ENCODE results near the gene ARNT2. TPM values are rescaled to one million over a fixed set of nuclear protein-coding genes. Genes with fewer than 3 reads are reported as not detected.

The ARNT2 gene
- total RNA-seq, 1 donor from 2014 or later, result 8.1 TPM

DNA sequence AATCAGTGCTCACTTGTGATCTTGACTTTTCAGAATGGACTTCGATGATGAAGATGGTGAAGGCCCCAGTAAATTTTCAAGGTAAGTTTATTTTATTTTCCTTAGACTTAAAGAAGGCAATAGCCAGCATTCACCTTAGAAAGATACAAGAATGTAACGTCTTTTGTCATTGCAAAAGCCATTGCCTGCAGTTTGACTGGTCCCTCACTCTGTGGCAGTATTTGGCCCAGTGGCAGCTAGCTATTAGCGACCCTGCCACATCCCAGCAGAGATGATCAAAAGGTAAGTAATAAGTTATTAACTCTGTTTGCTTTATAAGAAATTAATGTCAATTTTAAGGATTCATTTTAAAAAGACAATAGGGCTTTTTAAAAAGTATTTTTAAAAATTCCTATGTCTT lies 53.7 kb downstream of the ARNT2 start:
- no peaks in the 10 kb centered on the region for H3K9me3 ChIP-seq
- DNase-seq (ENCODE audit: extremely low spot score in 2 of 2), result no peak
- H3K36me3 ChIP-seq, result no peaks in the 10 kb centered on the region
- H3K27ac ChIP-seq, result no peak overlapping the region
- intact Hi-C loops (cut with DNase I), result loop anchor here (10.0 kb wide), 3 partner anchors 107 to 517 kb away; partner anchors contain the start of gene CEMIP
- H3K4me3 ChIP-seq, result no peak overlapping the region
- H3K4me1 ChIP-seq, result peaks cover 9% of the 10 kb centered on the region
- TF ChIP-seq, protein P1, sequence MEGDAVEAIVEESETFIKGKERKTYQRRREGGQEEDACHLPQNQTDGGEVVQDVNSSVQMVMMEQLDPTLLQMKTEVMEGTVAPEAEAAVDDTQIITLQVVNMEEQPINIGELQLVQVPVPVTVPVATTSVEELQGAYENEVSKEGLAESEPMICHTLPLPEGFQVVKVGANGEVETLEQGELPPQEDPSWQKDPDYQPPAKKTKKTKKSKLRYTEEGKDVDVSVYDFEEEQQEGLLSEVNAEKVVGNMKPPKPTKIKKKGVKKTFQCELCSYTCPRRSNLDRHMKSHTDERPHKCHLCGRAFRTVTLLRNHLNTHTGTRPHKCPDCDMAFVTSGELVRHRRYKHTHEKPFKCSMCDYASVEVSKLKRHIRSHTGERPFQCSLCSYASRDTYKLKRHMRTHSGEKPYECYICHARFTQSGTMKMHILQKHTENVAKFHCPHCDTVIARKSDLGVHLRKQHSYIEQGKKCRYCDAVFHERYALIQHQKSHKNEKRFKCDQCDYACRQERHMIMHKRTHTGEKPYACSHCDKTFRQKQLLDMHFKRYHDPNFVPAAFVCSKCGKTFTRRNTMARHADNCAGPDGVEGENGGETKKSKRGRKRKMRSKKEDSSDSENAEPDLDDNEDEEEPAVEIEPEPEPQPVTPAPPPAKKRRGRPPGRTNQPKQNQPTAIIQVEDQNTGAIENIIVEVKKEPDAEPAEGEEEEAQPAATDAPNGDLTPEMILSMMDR (IDR thresholded peaks at IDR 0.05), result no peak
- no peak for TF ChIP-seq POLR2A (IDR thresholded peaks at IDR 0.05)
- TF ChIP-seq POLR2AphosphoS5 (IDR thresholded peaks at IDR 0.05; ENCODE audit: insufficient read depth in 1 of 2, low read depth in 1 of 2), result no peak
- H3K27me3 ChIP-seq, result no peaks in the 10 kb centered on the region

DNA sequence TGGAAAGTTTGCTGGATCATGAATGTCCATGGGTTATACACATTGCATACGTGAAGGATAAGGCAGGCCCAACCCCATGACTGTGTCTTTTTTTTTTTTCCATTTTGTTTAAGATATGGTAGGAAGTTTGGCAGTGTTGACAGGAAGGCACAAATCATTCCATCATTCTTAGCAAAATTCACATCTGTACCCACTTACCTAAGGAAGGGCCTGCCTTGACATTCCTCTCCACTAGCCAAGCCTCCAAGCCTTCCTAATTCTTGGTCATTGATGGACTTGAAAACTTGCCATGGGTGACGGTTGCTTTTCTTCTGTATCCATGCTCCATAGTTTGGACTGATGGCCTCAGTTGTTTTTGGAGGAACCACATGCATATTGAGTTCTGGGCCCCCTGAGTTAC lies 54.4 kb downstream of the ARNT2 start:
- intact Hi-C loops (cut with DNase I), result loop anchor here (10.0 kb wide), 3 partner anchors 106 to 516 kb away; partner anchors contain the start of gene CEMIP
- Histone ChIP-seq H3K9me3 (no peaks in the 10 kb centered on the region), H3K27me3 (no peaks in the 10 kb centered on the region), H3K4me3 (no peak overlapping the region), H3K4me1 (peaks cover 9% of the 10 kb centered on the region), H3K27ac (no peak overlapping the region), H3K36me3 (no peaks in the 10 kb centered on the region)
- no peak for DNase-seq (ENCODE audit: extremely low spot score in 2 of 2)
- TF ChIP-seq POLR2AphosphoS5 (IDR thresholded peaks at IDR 0.05; ENCODE audit: insufficient read depth in 1 of 2, low read depth in 1 of 2), result no peak
- no peak for TF ChIP-seq POLR2A (IDR thresholded peaks at IDR 0.05)
- TF ChIP-seq, protein P1 (IDR thresholded peaks at IDR 0.05), result no peak

DNA sequence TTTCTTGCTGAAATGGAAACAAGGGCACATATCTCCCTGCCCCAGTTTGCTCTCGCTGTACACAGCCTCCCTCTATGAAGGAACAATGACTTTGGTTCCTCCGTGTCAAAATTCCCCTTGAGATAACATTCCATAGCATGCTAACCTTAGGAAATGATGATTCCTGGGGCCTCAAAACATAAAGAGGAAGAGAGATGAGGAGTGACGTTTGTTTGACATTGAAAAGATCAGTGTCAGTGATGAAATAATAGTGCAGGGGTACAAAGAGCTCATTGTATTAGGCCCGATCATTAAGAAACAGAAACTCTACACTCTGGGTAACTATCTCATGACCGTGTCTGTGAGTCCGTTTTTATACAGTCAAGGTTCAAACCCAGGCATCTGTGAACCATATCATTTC lies 55.2 kb downstream of the ARNT2 start:
- Histone ChIP-seq H3K27me3 (no peaks in the 10 kb centered on the region), H3K4me3 (no peak overlapping the region), H3K9me3 (no peaks in the 10 kb centered on the region), H3K36me3 (no peaks in the 10 kb centered on the region), H3K27ac (no peak overlapping the region), H3K4me1 (peaks cover 9% of the 10 kb centered on the region)
- TF ChIP-seq POLR2AphosphoS5 (IDR thresholded peaks at IDR 0.05; ENCODE audit: insufficient read depth in 1 of 2, low read depth in 1 of 2) (no peak), POLR2A (IDR thresholded peaks at IDR 0.05) (no peak)
- TF ChIP-seq, protein P1 (IDR thresholded peaks at IDR 0.05), result no peak
- DNase-seq (ENCODE audit: extremely low spot score in 2 of 2), result no peak
- intact Hi-C loops (cut with DNase I), result loop anchor here (10.0 kb wide), 3 partner anchors 105 to 515 kb away; partner anchors contain the start of gene CEMIP

DNA sequence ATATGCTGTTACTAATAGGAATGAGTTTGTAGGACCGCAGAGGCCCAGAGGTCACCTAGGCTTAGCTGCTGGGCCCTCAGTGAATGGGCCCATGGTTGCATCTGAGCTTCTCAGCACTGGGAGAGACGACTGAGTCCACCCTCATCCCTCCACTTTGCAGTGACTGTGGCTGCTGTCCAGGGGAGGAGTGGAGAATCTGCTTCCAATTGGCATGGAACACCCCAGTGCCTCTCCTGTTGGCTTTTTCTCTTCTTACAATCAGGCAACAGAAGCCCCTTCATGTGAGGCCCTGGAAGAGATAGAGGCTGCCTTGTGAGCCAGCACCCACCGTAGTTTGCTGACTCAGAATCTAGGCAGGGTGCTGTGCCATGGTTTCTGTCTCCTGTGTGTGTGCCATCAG lies 55.6 kb downstream of the ARNT2 start:
- TF ChIP-seq, protein P1 (IDR thresholded peaks at IDR 0.05), result no peak
- no peak for TF ChIP-seq POLR2AphosphoS5 (IDR thresholded peaks at IDR 0.05; ENCODE audit: insufficient read depth in 1 of 2, low read depth in 1 of 2)
- no peak for TF ChIP-seq POLR2A (IDR thresholded peaks at IDR 0.05)
- Histone ChIP-seq H3K36me3 (no peaks in the 10 kb centered on the region), H3K27ac (no peak overlapping the region), H3K4me3 (no peak overlapping the region), H3K4me1 (peaks cover 9% of the 10 kb centered on the region), H3K27me3 (no peaks in the 10 kb centered on the region), H3K9me3 (no peaks in the 10 kb centered on the region)
- DNase-seq (ENCODE audit: extremely low spot score in 2 of 2), result no peak
- intact Hi-C loops (cut with DNase I), result loop anchor here (10.0 kb wide), 3 partner anchors 105 to 515 kb away; partner anchors contain the start of gene CEMIP

DNA sequence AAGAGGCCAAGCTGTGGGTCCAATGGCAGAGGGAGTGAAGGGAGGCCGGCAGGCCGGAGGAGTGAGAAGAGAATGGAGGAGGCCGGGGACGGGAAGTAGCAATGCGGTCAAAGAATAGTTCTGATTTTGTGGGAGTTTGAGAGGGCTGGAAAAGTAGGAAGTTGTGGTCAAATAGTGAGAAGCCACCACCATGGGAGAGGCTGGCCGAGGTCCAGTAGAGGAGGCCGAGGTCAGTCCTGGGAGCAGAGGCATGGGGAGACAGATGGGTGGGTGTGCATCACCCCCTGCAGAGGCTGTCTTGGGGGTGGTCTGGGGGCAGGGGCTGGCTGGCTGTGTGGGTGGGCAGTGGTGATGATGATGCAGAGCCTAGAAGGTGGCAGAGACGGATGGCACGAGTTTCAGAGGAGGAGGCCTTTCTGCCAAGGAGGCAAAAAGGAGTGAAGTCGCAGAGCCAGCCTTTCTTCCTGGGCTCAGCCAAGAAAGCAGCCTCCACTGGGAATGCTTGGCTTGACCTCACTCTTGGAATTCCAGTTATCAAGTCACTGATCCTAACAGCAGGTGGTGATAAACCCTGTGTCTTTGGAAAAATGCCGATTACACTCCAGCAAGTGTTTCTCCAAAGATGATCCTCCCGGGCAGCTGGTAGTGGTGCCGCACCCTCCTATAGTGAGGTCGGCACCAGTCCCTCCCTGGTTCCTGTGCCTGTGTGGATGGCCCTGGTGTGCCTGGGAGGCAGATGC lies 57.3 kb downstream of the ARNT2 start:
- intact Hi-C loops (cut with DNase I), result no loop called here
- Histone ChIP-seq H3K9me3 (no peaks in the 10 kb centered on the region), H3K27me3 (no peaks in the 10 kb centered on the region), H3K4me1 (no peaks in the 10 kb centered on the region), H3K36me3 (no peaks in the 10 kb centered on the region), H3K27ac (no peak overlapping the region), H3K4me3 (no peak overlapping the region)
- DNase-seq (ENCODE audit: extremely low spot score in 2 of 2), result no peak
- TF ChIP-seq POLR2AphosphoS5 (IDR thresholded peaks at IDR 0.05; ENCODE audit: insufficient read depth in 1 of 2, low read depth in 1 of 2), result no peak
- TF ChIP-seq, protein P1 (IDR thresholded peaks at IDR 0.05), result no peak
- no peak for TF ChIP-seq POLR2A (IDR thresholded peaks at IDR 0.05)

Data from vagina (tissue), 2 donors.